Middle frontal gyrus (tissue), 1 donor: ENCODE data around the gene KAT7.
"Not testable (repeated sequence)": the region's sequence is repeated elsewhere in the genome, so short reads cannot be mapped to it uniquely, and the experiment has no call there.

Source experiments
- DNase-seq: peaks from one replicate; pipeline ENCODE4 v3.0.0-alpha.2; 2015; ENCODE audit warnings: low spot score; ENCODE audit errors: extremely low spot score

Gene KAT7

GRCh38 chr17:49788478-49789242 is at the start of gene KAT7:
Gene KAT7, plus strand, starts transcription at chr17:49788681. Its CDS starts 154 bp downstream, at chr17:49788835.
- peak; percentile 99 for DNase-seq

- no peak for DNase-seq
Measured at GRCh38 chr17:49739641-49740271, 48.7 kb upstream of the KAT7 start.

- no peak for DNase-seq
Measured at GRCh38 chr17:49741009-49741691, 47.3 kb upstream of the KAT7 start.

DNA sequence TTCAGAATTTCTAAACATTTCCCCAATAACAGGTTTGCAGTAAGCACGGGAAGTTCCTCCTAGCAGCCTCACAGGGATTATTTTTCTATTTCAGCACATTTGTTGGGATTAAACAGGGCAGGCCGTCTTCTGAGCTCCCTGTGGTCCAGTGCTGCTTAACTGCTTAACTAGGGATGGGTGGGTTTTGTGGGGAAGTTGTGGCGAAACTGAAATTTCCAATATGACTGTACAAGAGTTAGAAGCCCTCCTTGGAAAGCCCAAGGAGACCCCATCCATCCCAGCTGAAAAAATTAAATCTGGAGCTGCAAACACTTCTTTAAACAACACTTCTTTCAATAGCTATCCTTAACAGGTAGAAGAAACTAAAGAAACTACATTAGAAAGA is 46.8 kb upstream of the KAT7 start:
- DNase-seq: no peak

- no peak for DNase-seq
Measured at GRCh38 chr17:49742166-49742638, 46.3 kb upstream of the KAT7 start.

- DNase-seq: no peak
Measured at GRCh38 chr17:49745175-49746139, 43.0 kb upstream of the KAT7 start.

GRCh38 chr17:49746791-49747490 is 41.5 kb upstream of the KAT7 start:
- DNase-seq: no peak

GRCh38 chr17:49747632-49748031 is 40.8 kb upstream of the KAT7 start:
- no peak for DNase-seq

GRCh38 chr17:49748223-49748622 is 40.3 kb upstream of the KAT7 start:
- no peak for DNase-seq

GRCh38 chr17:49748791-49749190 is 39.7 kb upstream of the KAT7 start:
- no peak for DNase-seq

GRCh38 chr17:49749730-49750129 is 38.8 kb upstream of the KAT7 start:
- DNase-seq: no peak

DNA sequence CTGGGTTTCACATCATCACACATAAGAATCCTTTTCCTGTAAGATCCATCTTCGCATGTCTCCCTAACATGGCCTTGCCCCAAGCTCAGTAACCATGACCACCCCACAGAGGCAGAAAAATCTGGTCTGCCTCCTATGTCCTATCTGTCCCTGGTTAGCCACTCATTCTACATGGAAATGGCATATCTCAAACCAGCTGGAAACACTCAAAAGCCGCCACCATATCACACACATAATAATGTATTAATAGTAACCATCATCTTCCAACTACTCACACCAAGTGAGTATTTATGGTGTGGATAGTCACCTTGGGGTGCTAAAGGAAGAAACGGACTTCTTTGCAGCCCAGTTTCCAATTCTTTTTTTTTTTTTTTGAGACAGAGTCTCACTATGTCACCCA is 36.0 kb upstream of the KAT7 start:
- no peak for DNase-seq

DNA sequence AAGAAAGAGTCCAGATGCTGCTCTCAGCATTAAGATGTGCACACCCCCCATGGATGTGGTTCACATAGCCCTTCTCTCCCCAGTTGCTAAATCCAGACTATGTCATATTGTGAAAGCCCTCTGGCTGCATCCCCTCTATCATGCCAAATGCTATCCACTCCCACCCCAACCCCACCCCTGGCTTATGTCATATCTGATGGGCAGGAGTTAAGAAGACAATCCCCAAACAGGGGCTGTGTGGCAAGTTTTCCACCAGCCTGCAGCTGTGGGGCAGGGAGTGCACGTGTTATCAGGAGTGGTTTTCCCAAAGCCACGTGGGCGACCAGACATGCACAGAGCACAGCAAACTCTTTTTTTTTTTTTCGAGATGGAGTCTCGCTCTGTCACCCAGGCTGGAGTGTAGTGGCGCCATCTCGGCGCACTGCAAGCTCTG is 34.5 kb upstream of the KAT7 start:
- no peak for DNase-seq

- no peak for DNase-seq
Measured at GRCh38 chr17:49755663-49756283, 32.7 kb upstream of the KAT7 start.

DNA sequence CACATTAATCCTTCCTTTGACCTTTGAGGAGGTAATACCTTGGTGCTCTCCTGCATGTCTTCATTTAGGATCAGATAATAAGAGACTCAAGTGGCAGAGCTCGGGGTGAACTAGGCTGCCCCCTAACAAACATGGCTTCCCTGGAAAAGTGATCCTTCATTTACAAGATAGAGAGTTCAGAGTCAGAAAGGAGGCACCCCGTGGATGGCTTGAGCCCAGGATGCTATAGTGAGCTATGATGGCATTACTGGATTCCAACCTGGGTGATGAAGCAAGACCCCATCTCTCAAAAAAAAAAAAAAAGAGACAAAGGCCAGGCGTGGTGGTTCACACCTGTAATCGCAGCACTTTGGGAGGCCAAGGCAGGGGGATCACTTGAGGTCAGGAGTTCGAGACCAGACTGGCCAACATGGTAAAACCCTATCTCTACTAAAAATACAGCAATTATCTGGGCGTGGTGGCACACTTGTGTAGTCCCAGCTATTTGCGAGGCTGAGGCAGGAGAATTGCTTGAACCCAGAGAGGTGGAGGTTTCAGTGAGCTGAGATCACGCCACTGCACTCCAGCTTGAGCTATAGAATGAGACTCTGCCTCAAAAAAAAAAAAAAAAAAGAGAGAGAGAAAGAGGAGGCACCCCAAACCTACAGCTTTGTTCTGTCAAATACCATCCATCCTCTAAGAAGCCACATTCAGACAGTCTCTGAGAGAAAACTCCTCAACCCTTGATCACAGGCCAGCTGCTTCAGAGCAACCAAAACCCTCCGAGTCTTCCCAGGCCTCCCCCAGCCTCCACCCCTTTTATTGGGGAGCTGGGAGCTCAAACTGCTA is 31.9 kb upstream of the KAT7 start:
- no peak for DNase-seq

DNA sequence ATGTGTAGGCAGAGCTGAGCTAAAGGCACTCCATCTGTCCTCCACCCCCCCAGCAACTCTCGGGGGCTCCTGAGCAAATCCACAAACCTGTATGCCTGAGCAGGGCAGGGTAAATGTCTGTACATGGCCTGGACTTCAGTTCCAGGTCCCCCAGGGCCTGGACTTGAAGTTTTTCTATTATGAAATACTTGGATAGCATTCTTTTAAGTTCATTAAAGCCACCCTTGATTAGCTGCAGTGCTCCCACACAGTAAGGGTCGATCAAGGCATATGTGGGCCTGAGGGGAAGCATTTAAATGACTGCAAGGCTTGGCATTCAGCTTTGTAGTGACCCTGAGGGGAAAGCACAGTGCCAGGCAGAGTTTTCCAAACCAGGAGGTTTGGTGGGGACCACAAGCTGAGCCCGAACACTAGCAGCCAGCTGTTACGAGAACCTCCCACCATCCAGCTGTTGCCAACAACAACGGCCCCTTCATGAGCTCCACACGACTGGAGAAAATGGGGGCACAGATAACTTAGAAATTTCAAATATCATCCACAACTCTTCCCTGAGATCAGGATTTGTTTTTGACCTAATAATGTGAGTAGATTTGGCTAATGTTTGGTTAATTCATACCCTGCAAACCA is 31.2 kb upstream of the KAT7 start:
- DNase-seq: no peak

GRCh38 chr17:49758464-49759010 is 29.9 kb upstream of the KAT7 start:
- not testable (repeated sequence) for DNase-seq

GRCh38 chr17:49759203-49759602 is 29.3 kb upstream of the KAT7 start:
- DNase-seq: no peak
